OCI-LY3 (cell line): Measurements from ENCODE around the gene RASD1.

Experiments used
- CTCF ChIP-seq: fragments of 200-600, 300-600 bp; sonication (generic); IDR thresholded peaks from 2 replicates; pipeline ENCODE4 v1.5.1; 2014; ENCODE audit warnings: antibody characterized with exemption, low read length, low read depth
- EZH2phosphoT487 ChIP-seq: fragments of 200-600 bp; shearing (Covaris generic); IDR thresholded peaks from 2 replicates; pipeline ENCODE4 v1.6.1; 2018; ENCODE audit warnings: antibody characterized with exemption, mixed run types, low read depth

GRCh38 chr17:17492571-17492970, 3.6 kb downstream of the RASD1 start:
- no peak for TF ChIP-seq CTCF
- no peak for TF ChIP-seq EZH2phosphoT487
